GM18858 (cell line): Measurements from ENCODE around the gene STK33.

Experiments used
- ATAC-seq: cut with Tn5 transposase; IDR thresholded peaks from one replicate; pipeline ENCODE4 v1.9.1; 2021; ENCODE audit not compliant: unreplicated experiment

The STK33 gene

GRCh38 chr11:8381343-8381742, 212.7 kb downstream of the STK33 start:
- no peak for ATAC-seq

- no peak for ATAC-seq
Observed at GRCh38 chr11:8375932-8376331, 218.1 kb downstream of the STK33 start.

GRCh38 chr11:8375460-8375859, 218.6 kb downstream of the STK33 start:
- no peak for ATAC-seq

- no peak for ATAC-seq
Observed at GRCh38 chr11:8374716-8375115, 219.3 kb downstream of the STK33 start.

GRCh38 chr11:8373519-8374432, 220.3 kb downstream of the STK33 start:
- ATAC-seq, result no peak

- no peak for ATAC-seq
Observed at GRCh38 chr11:8372641-8373381, 221.2 kb downstream of the STK33 start.

- no peak for ATAC-seq
Observed at GRCh38 chr11:8371516-8371884, 222.5 kb downstream of the STK33 start.

- no peak for ATAC-seq
Observed at GRCh38 chr11:8370812-8371515, 223.1 kb downstream of the STK33 start.

GRCh38 chr11:8369592-8370205, 224.3 kb downstream of the STK33 start:
- ATAC-seq, result no peak

GRCh38 chr11:8368772-8369171, 225.3 kb downstream of the STK33 start:
- no peak for ATAC-seq

GRCh38 chr11:8368194-8368593, 225.8 kb downstream of the STK33 start:
- no peak for ATAC-seq

GRCh38 chr11:8366316-8366715, 227.7 kb downstream of the STK33 start:
- no peak for ATAC-seq

- no peak for ATAC-seq
Observed at GRCh38 chr11:8365216-8365941, 228.6 kb downstream of the STK33 start.

GRCh38 chr11:8363921-8364320, 230.1 kb downstream of the STK33 start:
- no peak for ATAC-seq

- no peak for ATAC-seq
Observed at GRCh38 chr11:8362899-8363298, 231.1 kb downstream of the STK33 start.

GRCh38 chr11:8362491-8362890, 231.5 kb downstream of the STK33 start:
- ATAC-seq, result no peak

GRCh38 chr11:8361664-8362210, 232.3 kb downstream of the STK33 start:
- ATAC-seq, result no peak

- ATAC-seq, result no peak
Observed at GRCh38 chr11:8361206-8361605, 232.8 kb downstream of the STK33 start.

- ATAC-seq, result no peak
Observed at GRCh38 chr11:8360086-8360828, 233.8 kb downstream of the STK33 start.

GRCh38 chr11:8359521-8359920, 234.5 kb downstream of the STK33 start:
- ATAC-seq, result no peak
